Measurements from ENCODE around the gene PLCL1. TPM values are rescaled to one million over a fixed set of nuclear protein-coding genes. Genes with fewer than 3 reads are reported as not detected.

The PLCL1 gene
- total RNA-seq, 1 donor from 2014 or later, result 2.0 TPM

DNA sequence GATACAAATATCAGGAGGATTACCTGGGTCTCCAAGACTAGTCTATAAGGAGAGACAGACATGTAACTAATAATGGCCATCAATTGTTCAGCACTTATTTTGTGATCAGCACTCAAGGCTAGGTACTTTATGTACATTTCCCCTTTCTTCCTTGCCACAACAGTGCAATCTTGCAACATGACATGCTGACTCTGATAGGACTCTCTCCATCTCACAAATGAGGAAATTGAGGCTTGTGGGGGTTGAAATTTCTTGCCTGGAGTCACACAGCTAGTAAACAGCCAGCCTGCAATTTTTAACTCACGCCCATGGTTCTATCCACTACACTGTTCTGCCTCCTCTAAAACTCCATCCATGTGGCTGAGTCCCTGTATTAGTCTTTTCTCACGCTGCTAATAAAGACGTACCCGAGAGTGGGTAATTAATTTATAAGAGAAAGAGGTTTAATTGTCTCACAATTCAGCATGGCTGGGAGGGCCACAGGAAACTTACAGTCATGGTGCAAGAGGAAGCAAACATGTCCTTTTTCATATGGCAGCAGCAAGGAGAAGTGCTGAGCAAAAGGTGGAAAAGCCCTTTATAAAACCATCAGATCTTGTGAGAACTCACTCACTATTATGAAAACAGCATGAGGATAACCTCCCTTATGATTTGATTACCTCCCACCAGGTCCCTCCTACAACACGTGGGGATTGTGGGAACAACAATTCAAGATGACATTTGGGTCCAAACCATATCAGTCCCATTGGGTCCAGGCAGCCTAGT lies 302.4 kb downstream of the PLCL1 start:
- Mint-ChIP-seq H3K27me3 (ENCODE audit: low read depth) (peaks cover 5% of the 10 kb centered on the region), H3K4me1 (no peaks in the 10 kb centered on the region), H3K9me3 (peaks cover 10% of the 10 kb centered on the region), H3K36me3 (no peaks in the 10 kb centered on the region), H3K27ac (no peak overlapping the region), H3K4me3 (no peak overlapping the region)
- TF ChIP-seq, protein P1, sequence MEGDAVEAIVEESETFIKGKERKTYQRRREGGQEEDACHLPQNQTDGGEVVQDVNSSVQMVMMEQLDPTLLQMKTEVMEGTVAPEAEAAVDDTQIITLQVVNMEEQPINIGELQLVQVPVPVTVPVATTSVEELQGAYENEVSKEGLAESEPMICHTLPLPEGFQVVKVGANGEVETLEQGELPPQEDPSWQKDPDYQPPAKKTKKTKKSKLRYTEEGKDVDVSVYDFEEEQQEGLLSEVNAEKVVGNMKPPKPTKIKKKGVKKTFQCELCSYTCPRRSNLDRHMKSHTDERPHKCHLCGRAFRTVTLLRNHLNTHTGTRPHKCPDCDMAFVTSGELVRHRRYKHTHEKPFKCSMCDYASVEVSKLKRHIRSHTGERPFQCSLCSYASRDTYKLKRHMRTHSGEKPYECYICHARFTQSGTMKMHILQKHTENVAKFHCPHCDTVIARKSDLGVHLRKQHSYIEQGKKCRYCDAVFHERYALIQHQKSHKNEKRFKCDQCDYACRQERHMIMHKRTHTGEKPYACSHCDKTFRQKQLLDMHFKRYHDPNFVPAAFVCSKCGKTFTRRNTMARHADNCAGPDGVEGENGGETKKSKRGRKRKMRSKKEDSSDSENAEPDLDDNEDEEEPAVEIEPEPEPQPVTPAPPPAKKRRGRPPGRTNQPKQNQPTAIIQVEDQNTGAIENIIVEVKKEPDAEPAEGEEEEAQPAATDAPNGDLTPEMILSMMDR (IDR thresholded peaks at IDR 0.05; ENCODE audit: unreplicated experiment), result no peak
- no peak for DNase-seq (ENCODE audit: low spot score in 2 of 2, unreplicated experiment in 2 of 2)

DNA sequence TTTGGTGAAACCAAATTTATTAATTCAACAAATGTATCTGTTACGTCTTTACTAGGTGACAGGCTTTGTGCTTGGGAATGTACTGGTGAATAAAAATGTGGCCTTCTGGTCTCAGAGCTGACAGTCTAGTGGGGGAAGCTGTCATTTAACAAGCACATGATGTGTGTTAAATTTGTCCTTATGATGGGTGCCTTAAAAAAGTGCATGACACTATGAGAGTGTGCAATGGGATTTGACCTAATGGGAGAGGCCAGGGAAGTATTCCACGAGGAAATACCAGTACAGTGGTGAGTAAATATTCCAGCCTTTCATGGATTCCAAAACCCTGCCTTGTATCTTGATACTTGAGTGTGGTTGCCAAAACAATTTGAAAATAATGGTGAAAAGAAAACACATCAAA lies 308.9 kb downstream of the PLCL1 start:
- Mint-ChIP-seq H3K27ac (no peak overlapping the region), H3K9me3 (no peaks in the 10 kb centered on the region), H3K36me3 (no peaks in the 10 kb centered on the region), H3K4me1 (no peaks in the 10 kb centered on the region), H3K27me3 (ENCODE audit: low read depth) (no peaks in the 10 kb centered on the region), H3K4me3 (no peak overlapping the region)
- TF ChIP-seq, protein P1 (IDR thresholded peaks at IDR 0.05; ENCODE audit: unreplicated experiment), result no peak
- no peak for DNase-seq (ENCODE audit: low spot score in 2 of 2, unreplicated experiment in 2 of 2)

GRCh38 chr2:198114064-198114463 lies 309.7 kb downstream of the PLCL1 start:
- no peak overlapping the region for H3K4me3 Mint-ChIP-seq
- H3K27ac Mint-ChIP-seq, result no peak overlapping the region
- H3K9me3 Mint-ChIP-seq, result no peaks in the 10 kb centered on the region
- H3K4me1 Mint-ChIP-seq, result no peaks in the 10 kb centered on the region
- TF ChIP-seq, protein P1 (IDR thresholded peaks at IDR 0.05; ENCODE audit: unreplicated experiment), result no peak
- H3K36me3 Mint-ChIP-seq, result no peaks in the 10 kb centered on the region
- H3K27me3 Mint-ChIP-seq (ENCODE audit: low read depth), result no peaks in the 10 kb centered on the region
- DNase-seq (ENCODE audit: low spot score in 2 of 2, unreplicated experiment in 2 of 2), result no peak

GRCh38 chr2:198115201-198115600 lies 310.8 kb downstream of the PLCL1 start:
- Mint-ChIP-seq H3K9me3 (no peaks in the 10 kb centered on the region), H3K4me3 (no peak overlapping the region), H3K27ac (no peak overlapping the region), H3K4me1 (no peaks in the 10 kb centered on the region), H3K27me3 (ENCODE audit: low read depth) (peaks cover 4% of the 10 kb centered on the region), H3K36me3 (no peaks in the 10 kb centered on the region)
- TF ChIP-seq, protein P1 (IDR thresholded peaks at IDR 0.05; ENCODE audit: unreplicated experiment), result no peak
- no peak for DNase-seq (ENCODE audit: low spot score in 2 of 2, unreplicated experiment in 2 of 2)

- no peak overlapping the region for H3K27ac Mint-ChIP-seq
- DNase-seq (ENCODE audit: low spot score in 2 of 2, unreplicated experiment in 2 of 2), result no peak
- no peak overlapping the region for H3K4me3 Mint-ChIP-seq
- no peaks in the 10 kb centered on the region for H3K36me3 Mint-ChIP-seq
- peaks cover 4% of the 10 kb centered on the region for H3K9me3 Mint-ChIP-seq
- peaks cover 15% of the 10 kb centered on the region for H3K27me3 Mint-ChIP-seq (ENCODE audit: low read depth)
- TF ChIP-seq, protein P1 (IDR thresholded peaks at IDR 0.05; ENCODE audit: unreplicated experiment), result no peak
- H3K4me1 Mint-ChIP-seq, result no peaks in the 10 kb centered on the region
Observed at GRCh38 chr2:198116756-198117155, 312.4 kb downstream of the PLCL1 start.
